NCI-H2227 (cell line): ENCODE results near the gene SIGLEC14.

Source experiments
- DNase-seq: peaks from one replicate; lab custom pipeline; 2025; ENCODE audit not compliant: unreplicated experiment; lab: John Stamatoyannopoulos, UW

Gene SIGLEC14

GRCh38 chr19:51626675-51627074 lies 19.9 kb downstream of the SIGLEC14 start:
- no peak for DNase-seq

GRCh38 chr19:51621178-51621577 lies 25.4 kb downstream of the SIGLEC14 start:
- no peak for DNase-seq

- DNase-seq, result no peak
Observed at GRCh38 chr19:51615991-51616390, 30.6 kb downstream of the SIGLEC14 start.

GRCh38 chr19:51614789-51615188 lies 31.8 kb downstream of the SIGLEC14 start:
- no peak for DNase-seq

GRCh38 chr19:51610576-51610975 lies 36.0 kb downstream of the SIGLEC14 start:
- DNase-seq, result no peak

- no peak for DNase-seq
Observed at GRCh38 chr19:51607920-51608562, 38.6 kb downstream of the SIGLEC14 start.

GRCh38 chr19:51607077-51607476 lies 39.5 kb downstream of the SIGLEC14 start:
- no peak for DNase-seq

GRCh38 chr19:51602189-51602854 lies 44.3 kb downstream of the SIGLEC14 start:
- no peak for DNase-seq

GRCh38 chr19:51600940-51601580 lies 45.6 kb downstream of the SIGLEC14 start:
- no peak for DNase-seq

GRCh38 chr19:51599084-51599483 lies 47.5 kb downstream of the SIGLEC14 start:
- DNase-seq, result no peak

- no peak for DNase-seq
Observed at GRCh38 chr19:51598159-51598915, 48.3 kb downstream of the SIGLEC14 start.

GRCh38 chr19:51595190-51596175 lies 51.1 kb downstream of the SIGLEC14 start:
- no peak for DNase-seq

GRCh38 chr19:51594774-51595109 lies 51.9 kb downstream of the SIGLEC14 start:
- no peak for DNase-seq

- peak; percentile 96 for DNase-seq
Observed at GRCh38 chr19:51593969-51594773, 52.5 kb downstream of the SIGLEC14 start.

- DNase-seq, result no peak
Observed at GRCh38 chr19:51593138-51593890, 53.3 kb downstream of the SIGLEC14 start.
